Naive thymus-derived CD4-positive, alpha-beta T cell (primary cell): ENCODE measurements around the gene AGAP1. TPM values are rescaled to one million over a fixed set of nuclear protein-coding genes. Genes with fewer than 3 reads are reported as not detected.

Experiments
- ATAC-seq: fragments of 150-1000 bp; cut with Tn5 transposase; 2 replicates; pipeline ENCODE4 v1.10.0; 2021; ENCODE audit warnings: mild to moderate bottlenecking, moderate library complexity
- CTCF ChIA-PET: fragments of 350-600 bp; sonication (Branson Sonifier 250); formaldehyde crosslinking; loops from one replicate; lab custom pipeline; 2021; ENCODE audit warnings: antibody characterized with exemption; lab: Charles Lee
- POLR2A ChIA-PET: fragments of 350-600 bp; sonication (Branson Sonifier 250); formaldehyde crosslinking; loops from one replicate; lab custom pipeline; 2021; ENCODE audit warnings: antibody characterized with exemption, inconsistent platforms; lab: Charles Lee
- DNase-seq, 9 donors: peaks; one replicate each; pipeline versions ENCODE4 v3.0.0 to v3.0.0-alpha.2; 2020 to 2022; ENCODE audit warnings: mixed read lengths in 1 of 9
- H3K27ac ChIP-seq: one replicate; pipeline ENCODE4 v1.7.0; 2013; ENCODE audit warnings: mild to moderate bottlenecking, low read depth, low read length, moderate library complexity
- H3K27me3 ChIP-seq, 2 donors: one replicate each; pipeline ENCODE4 v1.7.0; 2013; ENCODE audit warnings: low read length in 2 of 2, mild to moderate bottlenecking in 2 of 2, moderate library complexity in 2 of 2; ENCODE audit not compliant: control insufficient read depth in 2 of 2, insufficient read depth in 2 of 2
- H3K36me3 ChIP-seq, 3 experiments: 1 replicate in 2 of 3; 2 replicates in 1 of 3; pipeline ENCODE4 v1.7.0; 2013; ENCODE audit warnings: low read length in 3 of 3, mild to moderate bottlenecking in 3 of 3, moderate library complexity in 1 of 3; ENCODE audit not compliant: insufficient read depth in 3 of 3, control insufficient read depth in 2 of 3
- H3K4me1 ChIP-seq, 2 donors: one replicate each; pipeline ENCODE4 v1.7.0; 2013; ENCODE audit warnings: low read length in 2 of 2, mild to moderate bottlenecking in 2 of 2, moderate library complexity in 1 of 2; ENCODE audit not compliant: control insufficient read depth in 2 of 2, insufficient read depth in 2 of 2
- H3K4me3 ChIP-seq: 2 replicates; pipeline ENCODE4 v1.7.0; 2013; ENCODE audit warnings: mild to moderate bottlenecking, low read length
- H3K9me3 ChIP-seq, 3 experiments: 1 replicate in 2 of 3; 2 replicates in 1 of 3; pipeline ENCODE4 v1.7.0; 2013; ENCODE audit warnings: low read length in 3 of 3; ENCODE audit not compliant: control insufficient read depth in 2 of 3
- H3K27ac Mint-ChIP-seq, 9 donors: one replicate each; pipeline ENCODE4 v1.8.0; 2020 to 2022; ENCODE audit warnings: mixed read lengths in 9 of 9, mild to moderate bottlenecking in 8 of 9, moderate library complexity in 5 of 9, inconsistent platforms in 2 of 9
- H3K27me3 Mint-ChIP-seq, 5 donors: one replicate each; pipeline ENCODE4 v1.8.0; 2021 to 2022; ENCODE audit warnings: mixed read lengths in 5 of 5, mild to moderate bottlenecking in 1 of 5
- H3K36me3 Mint-ChIP-seq, 5 donors: one replicate each; pipeline ENCODE4 v1.8.0; 2020 to 2022; ENCODE audit warnings: mixed read lengths in 5 of 5, mild to moderate bottlenecking in 3 of 5, inconsistent platforms in 1 of 5
- H3K4me1 Mint-ChIP-seq, 7 donors: one replicate each; pipeline ENCODE4 v1.8.0; 2020 to 2022; ENCODE audit warnings: mixed read lengths in 7 of 7, mild to moderate bottlenecking in 3 of 7, inconsistent platforms in 1 of 7
- H3K4me3 Mint-ChIP-seq, 10 donors: one replicate each; pipeline ENCODE4 v1.8.0; 2020 to 2022; ENCODE audit warnings: mild to moderate bottlenecking in 10 of 10, mixed read lengths in 10 of 10, moderate library complexity in 6 of 10, inconsistent platforms in 2 of 10
- H3K9me3 Mint-ChIP-seq, 11 donors: one replicate each; pipeline ENCODE4 v1.8.0; 2020 to 2022; ENCODE audit warnings: mixed read lengths in 11 of 11, mild to moderate bottlenecking in 4 of 11, inconsistent platforms in 1 of 11, moderate library complexity in 1 of 11
- intact Hi-C, 2 donors: fragments of 100-400 bp; cut with micrococcal nuclease; formaldehyde crosslinking; loops; one replicate each; pipeline ENCODE4 v1.15.1; 2023
- polyA plus RNA-seq, 2 donors: library from polyadenylated mRNA; unstranded; fragments of 300-500 nt; fragmentation: Illumina TruSeq; gene quantifications; one replicate each; pipeline ENCODE4 v1.2.3, GENCODE V29; 2021
- total RNA-seq, 6 experiments: library from RNA in 5 of 6; stranded (reverse) in 5 of 6; gene quantifications; 1 replicate in 5 of 6; 2 replicates in 1 of 6; pipeline ENCODE4 v1.2.3 and lab custom pipeline; 2021 to 2026

AGAP1 gene
- total and polyA plus RNA-seq, 7 experiments from 2014 or later = 0.35 to 9.6 (median 0.85) TPM; not detected in 2

- DNase-seq = no peak
These were observed 441.9 kb downstream of the AGAP1 start for GRCh38 chr2:235935773-235936172.

GRCh38 chr2:235936493-235936892 lies 442.6 kb downstream of the AGAP1 start:
- DNase-seq (no peak), ATAC-seq (no peak)
- Histone ChIP-seq H3K36me3 (no peaks in the 10 kb centered on the region), H3K27ac (no peak overlapping the region), H3K27me3 (no peaks in the 10 kb centered on the region), H3K4me1 (no peaks in the 10 kb centered on the region), H3K4me3 (no peak overlapping the region), H3K9me3 (no peaks in the 10 kb centered on the region)
- Mint-ChIP-seq H3K27ac (no peak overlapping the region), H3K36me3 (peaks cover 0 to 4% (median 0%) of the 10 kb centered on the region in 5 donors), H3K9me3 (peaks cover 0 to 13% (median 5%) of the 10 kb centered on the region in 11 donors), H3K4me3 (no peak overlapping the region), H3K4me1 (no peaks in the 10 kb centered on the region), H3K27me3 (peaks cover 0 to 38% (median 17%) of the 10 kb centered on the region in 5 donors)
- ChIA-PET POLR2A (interaction anchor here (0.6 kb wide), 1 partner anchor 32 kb away, joined by 5 read pairs; no protein-coding TSS in a partner anchor), CTCF (no interaction called here)
- intact Hi-C loops = no loop called here

More at GRCh38 chr2:235935773-235936172, 441.9 kb downstream of the AGAP1 start:
- H3K9me3 ChIP-seq = no peaks in the 10 kb centered on the region
- H3K9me3 Mint-ChIP-seq = peaks cover 0 to 13% (median 5%) of the 10 kb centered on the region in 11 donors
- H3K36me3 Mint-ChIP-seq = peaks cover 0 to 4% (median 0%) of the 10 kb centered on the region in 5 donors
- ATAC-seq = no peak
- intact Hi-C loops = no loop called here
- no peak overlapping the region for H3K27ac ChIP-seq
- ChIA-PET CTCF (no interaction called here), POLR2A (no interaction called here)
- no peaks in the 10 kb centered on the region for H3K36me3 ChIP-seq
- no peaks in the 10 kb centered on the region for H3K4me1 ChIP-seq
- H3K4me3 Mint-ChIP-seq = no peak overlapping the region
- H3K27me3 Mint-ChIP-seq = peaks cover 0 to 33% (median 16%) of the 10 kb centered on the region in 5 donors
- H3K4me3 ChIP-seq = no peak overlapping the region
- H3K27me3 ChIP-seq = no peaks in the 10 kb centered on the region
- no peak overlapping the region for H3K27ac Mint-ChIP-seq
- H3K4me1 Mint-ChIP-seq = no peaks in the 10 kb centered on the region

- H3K27me3 Mint-ChIP-seq = peaks cover 0 to 44% (median 17%) of the 10 kb centered on the region in 5 donors
- ATAC-seq (no peak), DNase-seq (no peak)
- H3K9me3 ChIP-seq = no peaks in the 10 kb centered on the region
- no peaks in the 10 kb centered on the region for H3K4me1 ChIP-seq
- H3K4me1 Mint-ChIP-seq = no peaks in the 10 kb centered on the region
- ChIA-PET CTCF (no interaction called here), POLR2A (interaction anchor here (0.6 kb wide), 1 partner anchor 32 kb away, joined by 5 read pairs; no protein-coding TSS in a partner anchor)
- no peak overlapping the region for H3K4me3 Mint-ChIP-seq
- no peak overlapping the region for H3K27ac ChIP-seq
- H3K36me3 Mint-ChIP-seq = peaks cover 0 to 4% (median 0%) of the 10 kb centered on the region in 5 donors
- H3K4me3 ChIP-seq = no peak overlapping the region
- intact Hi-C loops = no loop called here
- H3K36me3 ChIP-seq = no peaks in the 10 kb centered on the region
- H3K27me3 ChIP-seq = no peaks in the 10 kb centered on the region
- H3K9me3 Mint-ChIP-seq = peaks cover 0 to 13% (median 7%) of the 10 kb centered on the region in 11 donors
- no peak overlapping the region for H3K27ac Mint-ChIP-seq
These were observed 443.2 kb downstream of the AGAP1 start for GRCh38 chr2:235937087-235937486.

- Mint-ChIP-seq H3K27me3 (peaks cover 0 to 45% (median 17%) of the 10 kb centered on the region in 5 donors), H3K36me3 (peaks cover 0 to 4% (median 0%) of the 10 kb centered on the region in 5 donors), H3K9me3 (peaks cover 0 to 13% (median 8%) of the 10 kb centered on the region in 11 donors), H3K4me3 (no peak overlapping the region), H3K4me1 (no peaks in the 10 kb centered on the region), H3K27ac (no peak overlapping the region)
- Histone ChIP-seq H3K9me3 (no peaks in the 10 kb centered on the region), H3K27ac (no peak overlapping the region), H3K27me3 (no peaks in the 10 kb centered on the region), H3K4me3 (no peak overlapping the region), H3K4me1 (no peaks in the 10 kb centered on the region), H3K36me3 (no peaks in the 10 kb centered on the region)
- ChIA-PET CTCF (no interaction called here), POLR2A (no interaction called here)
- intact Hi-C loops = no loop called here
- ATAC-seq (no peak), DNase-seq (no peak)
These were observed 443.7 kb downstream of the AGAP1 start for GRCh38 chr2:235937526-235937925.

GRCh38 chr2:235937936-235938335 lies 444.1 kb downstream of the AGAP1 start:
- peaks cover 0 to 13% (median 8%) of the 10 kb centered on the region in 11 donors for H3K9me3 Mint-ChIP-seq
- H3K4me3 Mint-ChIP-seq = no peak overlapping the region
- ChIA-PET POLR2A (no interaction called here), CTCF (no interaction called here)
- DNase-seq (no peak), ATAC-seq (no peak)
- H3K27ac ChIP-seq = no peak overlapping the region
- H3K27me3 ChIP-seq = no peaks in the 10 kb centered on the region
- H3K4me1 ChIP-seq = no peaks in the 10 kb centered on the region
- H3K9me3 ChIP-seq = no peaks in the 10 kb centered on the region
- H3K27me3 Mint-ChIP-seq = peaks cover 0 to 43% (median 17%) of the 10 kb centered on the region in 5 donors
- intact Hi-C loops = no loop called here
- H3K4me1 Mint-ChIP-seq = no peaks in the 10 kb centered on the region
- no peak overlapping the region for H3K4me3 ChIP-seq
- peaks cover 0 to 4% (median 0%) of the 10 kb centered on the region in 5 donors for H3K36me3 Mint-ChIP-seq
- no peak overlapping the region for H3K27ac Mint-ChIP-seq
- no peaks in the 10 kb centered on the region for H3K36me3 ChIP-seq

- CTCF ChIA-PET = no interaction called here
- peaks cover 0 to 13% (median 8%) of the 10 kb centered on the region in 11 donors for H3K9me3 Mint-ChIP-seq
These were observed 444.8 kb downstream of the AGAP1 start for GRCh38 chr2:235938611-235939010.

GRCh38 chr2:235939471-235939870 lies 445.6 kb downstream of the AGAP1 start:
- Histone ChIP-seq H3K27me3 (no peaks in the 10 kb centered on the region), H3K4me3 (no peak overlapping the region), H3K9me3 (no peaks in the 10 kb centered on the region), H3K27ac (no peak overlapping the region), H3K36me3 (no peaks in the 10 kb centered on the region), H3K4me1 (no peaks in the 10 kb centered on the region)
- peaks cover 0 to 4% (median 0%) of the 10 kb centered on the region in 5 donors for H3K36me3 Mint-ChIP-seq
- no peaks in the 10 kb centered on the region for H3K4me1 Mint-ChIP-seq
- H3K9me3 Mint-ChIP-seq = peaks cover 0 to 13% (median 8%) of the 10 kb centered on the region in 11 donors
- POLR2A ChIA-PET = no interaction called here
- H3K4me3 Mint-ChIP-seq = no peak overlapping the region
- H3K27ac Mint-ChIP-seq = no peak overlapping the region
- CTCF ChIA-PET = no interaction called here
- no peak for DNase-seq
- intact Hi-C loops = no loop called here
- ATAC-seq = no peak
- H3K27me3 Mint-ChIP-seq = peaks cover 0 to 38% (median 17%) of the 10 kb centered on the region in 5 donors

More at GRCh38 chr2:235938611-235939010, 444.8 kb downstream of the AGAP1 start:
- no peak for ATAC-seq
- H3K4me1 Mint-ChIP-seq = no peaks in the 10 kb centered on the region
- intact Hi-C loops = no loop called here
- H3K27me3 Mint-ChIP-seq = peaks cover 0 to 38% (median 17%) of the 10 kb centered on the region in 5 donors
- no peak overlapping the region for H3K27ac Mint-ChIP-seq
- H3K4me1 ChIP-seq = no peaks in the 10 kb centered on the region
- no peaks in the 10 kb centered on the region for H3K36me3 ChIP-seq
- H3K4me3 ChIP-seq = no peak overlapping the region
- H3K9me3 ChIP-seq = no peaks in the 10 kb centered on the region
- no peak for DNase-seq
- H3K4me3 Mint-ChIP-seq = no peak overlapping the region
- H3K27ac ChIP-seq = no peak overlapping the region
- no peaks in the 10 kb centered on the region for H3K27me3 ChIP-seq
- H3K36me3 Mint-ChIP-seq = peaks cover 0 to 4% (median 0%) of the 10 kb centered on the region in 5 donors
- POLR2A ChIA-PET = no interaction called here
